Fibroblast of the aortic adventitia (primary cell): ENCODE results near the gene MAL. TPM values are rescaled to one million over a fixed set of nuclear protein-coding genes. Genes with fewer than 3 reads are reported as not detected.

ENCODE experiments used
- DNase-seq: peaks from one replicate; pipeline ENCODE4 v3.0.0-alpha.2; 2010; ENCODE audit warnings: low read depth
- H3K4me3 ChIP-seq: 2 replicates; pipeline ENCODE4 v1.5.1; 2011; ENCODE audit warnings: low read depth, mild to moderate bottlenecking, control low read depth, low read length, moderate library complexity
- total RNA-seq: library from RNA; depleted of rRNA; stranded (reverse); fragments of >200 nt; gene quantifications from 2 replicates; pipeline ENCODE4 v1.2.3, GENCODE V29; 2012; ENCODE audit warnings: low replicate concordance
- TF ChIP-seq, protein P1 (sequence below): IDR thresholded peaks from 2 replicates; pipeline ENCODE4 v1.5.1; 2011; ENCODE audit warnings: mild to moderate bottlenecking, low read length, control low read depth, inconsistent platforms; ENCODE audit not compliant: insufficient read depth

The MAL gene
- total RNA-seq, 1 donor = not detected

DNA sequence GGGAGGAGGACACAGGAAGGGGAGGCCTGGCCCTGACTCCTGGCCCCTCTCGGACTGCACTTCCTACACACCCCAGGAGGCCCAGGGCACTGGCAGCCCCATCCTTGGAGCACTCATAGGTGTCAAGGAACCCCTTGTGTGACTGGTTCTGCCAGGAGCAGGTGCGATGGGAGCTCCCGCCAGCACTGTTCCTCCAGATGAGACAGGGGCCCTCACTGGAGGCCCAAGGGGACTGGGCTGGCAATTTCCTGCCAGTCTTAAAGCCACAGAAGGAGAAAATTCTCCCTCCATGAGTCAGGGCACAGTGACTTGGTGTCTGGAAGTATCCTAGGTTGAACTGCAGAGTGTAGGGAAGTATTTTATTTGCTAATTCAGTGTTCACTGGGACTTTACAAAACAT, 42.8 kb upstream of the MAL start:
- TF ChIP-seq, protein P1, sequence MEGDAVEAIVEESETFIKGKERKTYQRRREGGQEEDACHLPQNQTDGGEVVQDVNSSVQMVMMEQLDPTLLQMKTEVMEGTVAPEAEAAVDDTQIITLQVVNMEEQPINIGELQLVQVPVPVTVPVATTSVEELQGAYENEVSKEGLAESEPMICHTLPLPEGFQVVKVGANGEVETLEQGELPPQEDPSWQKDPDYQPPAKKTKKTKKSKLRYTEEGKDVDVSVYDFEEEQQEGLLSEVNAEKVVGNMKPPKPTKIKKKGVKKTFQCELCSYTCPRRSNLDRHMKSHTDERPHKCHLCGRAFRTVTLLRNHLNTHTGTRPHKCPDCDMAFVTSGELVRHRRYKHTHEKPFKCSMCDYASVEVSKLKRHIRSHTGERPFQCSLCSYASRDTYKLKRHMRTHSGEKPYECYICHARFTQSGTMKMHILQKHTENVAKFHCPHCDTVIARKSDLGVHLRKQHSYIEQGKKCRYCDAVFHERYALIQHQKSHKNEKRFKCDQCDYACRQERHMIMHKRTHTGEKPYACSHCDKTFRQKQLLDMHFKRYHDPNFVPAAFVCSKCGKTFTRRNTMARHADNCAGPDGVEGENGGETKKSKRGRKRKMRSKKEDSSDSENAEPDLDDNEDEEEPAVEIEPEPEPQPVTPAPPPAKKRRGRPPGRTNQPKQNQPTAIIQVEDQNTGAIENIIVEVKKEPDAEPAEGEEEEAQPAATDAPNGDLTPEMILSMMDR = no peak
- DNase-seq = no peak
- no peak overlapping the region for H3K4me3 ChIP-seq

DNA sequence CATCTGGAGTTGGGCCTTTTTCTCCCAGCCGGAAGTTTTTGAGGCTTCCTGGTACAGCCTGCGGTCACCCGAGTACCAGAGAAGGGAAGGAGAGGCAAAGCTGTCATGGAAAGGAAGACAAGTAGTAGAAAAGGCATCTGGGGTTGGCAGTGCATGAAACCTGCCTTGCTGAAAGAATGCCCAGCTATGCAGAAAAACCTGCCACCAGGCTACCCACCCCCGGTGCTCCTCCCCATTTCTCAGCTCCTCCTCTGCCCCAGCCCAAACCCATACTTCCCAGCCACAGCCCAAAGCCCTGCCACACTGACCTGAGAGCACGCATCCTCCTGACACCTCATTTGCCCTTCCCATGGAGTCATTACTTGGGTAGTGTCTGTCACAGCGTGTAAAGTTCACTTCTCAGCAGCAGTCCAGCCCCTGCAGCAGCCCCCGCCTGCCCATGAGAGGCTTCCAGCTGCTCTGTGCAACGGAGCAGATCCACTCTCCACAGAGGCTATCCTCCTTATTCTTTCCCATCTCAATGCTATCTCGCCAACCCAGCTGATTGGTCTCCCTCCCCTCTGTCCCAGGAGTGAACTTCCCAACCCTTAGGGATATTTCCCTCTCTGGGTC, 40.4 kb upstream of the MAL start:
- no peak overlapping the region for H3K4me3 ChIP-seq
- TF ChIP-seq, protein P1 = no peak
- no peak for DNase-seq

DNA sequence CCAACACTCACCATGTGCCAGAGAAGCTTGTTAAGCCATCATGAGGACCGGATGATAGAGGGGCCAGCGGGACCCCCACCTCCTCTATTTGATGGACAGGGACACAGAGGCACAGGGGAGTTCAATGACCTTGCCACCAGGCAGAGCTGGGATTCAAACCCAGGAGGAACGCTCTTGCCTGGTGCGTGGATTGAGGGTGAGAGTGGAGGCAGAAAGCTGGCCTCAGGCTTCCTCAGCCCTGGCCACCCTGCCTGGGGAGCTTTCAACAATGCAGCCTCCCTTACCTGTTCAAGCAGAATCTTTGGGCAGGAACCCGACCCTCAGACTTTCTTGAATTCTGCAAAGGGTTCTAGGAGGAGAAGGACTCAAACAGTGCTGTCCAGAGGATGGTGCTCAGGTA, 39.9 kb upstream of the MAL start:
- no peak overlapping the region for H3K4me3 ChIP-seq
- no peak for DNase-seq
- TF ChIP-seq, protein P1 = no peak

DNA sequence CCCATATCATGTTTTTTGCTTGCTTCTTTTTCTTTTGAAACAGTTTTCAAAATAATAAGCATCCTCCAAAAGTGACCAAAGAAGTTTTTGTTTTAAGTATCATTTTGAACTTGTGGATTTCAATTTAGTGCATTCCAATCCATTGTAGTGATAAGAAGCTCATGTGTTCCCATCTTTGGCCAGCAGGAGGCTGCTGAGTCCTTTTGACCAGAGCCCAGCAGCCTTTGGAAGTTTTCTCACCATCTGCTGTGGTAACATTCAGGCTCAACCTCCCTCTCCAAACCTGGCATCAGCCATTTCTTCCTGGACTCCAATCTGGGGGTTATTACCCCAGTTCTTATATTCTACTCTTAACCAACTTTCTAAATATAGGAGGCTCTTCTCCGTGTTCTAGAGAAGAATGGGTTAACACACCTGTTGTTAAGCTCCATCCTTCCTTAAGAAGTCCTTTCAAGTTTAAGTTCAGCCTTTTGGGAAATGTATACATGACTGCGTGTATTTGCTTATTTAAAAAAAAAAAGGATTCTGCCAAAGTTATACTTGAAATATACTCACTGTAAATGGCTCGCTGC, 39.0 kb upstream of the MAL start:
- DNase-seq = peak; percentile 74
- H3K4me3 ChIP-seq = no peak overlapping the region
- TF ChIP-seq, protein P1 = peak; percentile 86

DNA sequence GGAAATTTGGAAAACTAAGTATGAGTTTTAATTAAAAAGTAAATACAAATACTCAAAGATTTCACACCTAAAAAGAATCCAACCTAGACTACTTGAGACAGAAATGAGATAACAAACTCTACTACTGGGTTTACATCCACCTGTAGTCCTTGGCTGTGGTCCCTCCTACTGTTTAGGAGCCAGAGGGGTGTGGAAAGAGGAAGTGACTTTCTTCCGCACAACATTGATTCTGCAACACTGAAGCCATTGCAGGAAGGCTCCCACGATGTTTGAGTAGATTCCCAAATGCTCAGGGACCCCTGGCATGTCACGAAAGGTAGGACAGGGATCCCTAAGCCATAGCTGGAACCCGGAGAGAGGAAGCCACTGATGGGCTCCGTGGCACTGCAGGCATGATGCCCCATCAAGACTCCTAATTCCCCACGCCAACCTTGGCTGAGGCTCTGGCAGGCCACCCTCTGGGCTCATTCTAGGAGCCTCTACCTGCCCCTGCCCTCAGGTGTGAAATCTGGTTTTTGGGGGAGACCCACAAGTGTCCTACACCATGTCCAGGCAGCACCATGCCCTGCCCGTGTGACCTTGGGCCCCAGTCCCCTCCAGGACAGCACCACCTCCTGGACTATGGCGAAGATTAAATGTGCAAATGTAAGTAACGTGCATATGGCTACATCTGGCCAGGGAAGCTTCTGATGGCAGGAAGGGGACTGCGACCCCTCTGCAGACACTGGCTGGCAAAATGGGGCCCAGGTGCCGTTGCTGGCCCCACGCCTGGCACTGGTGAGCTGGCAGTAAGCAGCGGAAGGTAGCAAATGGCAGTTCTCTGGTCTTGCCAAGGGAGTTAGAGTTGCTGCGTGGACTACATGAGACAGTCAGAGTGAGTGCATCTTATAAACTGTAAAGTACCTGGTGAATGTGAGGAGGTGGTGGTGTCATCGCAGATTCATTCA, 38.2 kb upstream of the MAL start:
- TF ChIP-seq, protein P1 = no peak
- DNase-seq = no peak
- H3K4me3 ChIP-seq = no peak overlapping the region

DNA sequence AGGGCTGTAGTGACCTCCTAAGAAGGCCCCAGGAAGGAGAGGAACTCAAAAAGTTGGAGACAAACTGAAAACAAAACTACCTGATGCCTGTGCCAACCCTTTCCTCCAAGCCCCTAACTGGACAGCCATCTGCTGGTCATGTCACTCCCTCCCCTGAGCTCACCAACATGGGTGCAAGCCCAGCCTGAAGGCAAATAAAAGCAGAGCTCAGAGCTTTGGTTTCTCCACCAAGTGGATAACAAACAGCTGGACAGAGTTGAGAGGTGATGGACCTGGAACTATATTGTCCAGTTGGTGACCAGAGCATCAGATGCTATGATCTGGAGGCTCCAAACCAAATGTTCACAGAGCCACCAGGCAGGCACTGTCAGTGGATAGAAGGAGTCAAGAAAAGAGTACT, 34.6 kb upstream of the MAL start:
- TF ChIP-seq, protein P1 = no peak
- no peak for DNase-seq

More for the DNA sequence above, 34.6 kb upstream of the MAL start:
- no peak overlapping the region for H3K4me3 ChIP-seq
